ENCODE data around the gene ITGA2B.

- TF ChIP-seq POLR2A (IDR thresholded peaks at IDR 0.05): no peak
- TF ChIP-seq, protein P1, sequence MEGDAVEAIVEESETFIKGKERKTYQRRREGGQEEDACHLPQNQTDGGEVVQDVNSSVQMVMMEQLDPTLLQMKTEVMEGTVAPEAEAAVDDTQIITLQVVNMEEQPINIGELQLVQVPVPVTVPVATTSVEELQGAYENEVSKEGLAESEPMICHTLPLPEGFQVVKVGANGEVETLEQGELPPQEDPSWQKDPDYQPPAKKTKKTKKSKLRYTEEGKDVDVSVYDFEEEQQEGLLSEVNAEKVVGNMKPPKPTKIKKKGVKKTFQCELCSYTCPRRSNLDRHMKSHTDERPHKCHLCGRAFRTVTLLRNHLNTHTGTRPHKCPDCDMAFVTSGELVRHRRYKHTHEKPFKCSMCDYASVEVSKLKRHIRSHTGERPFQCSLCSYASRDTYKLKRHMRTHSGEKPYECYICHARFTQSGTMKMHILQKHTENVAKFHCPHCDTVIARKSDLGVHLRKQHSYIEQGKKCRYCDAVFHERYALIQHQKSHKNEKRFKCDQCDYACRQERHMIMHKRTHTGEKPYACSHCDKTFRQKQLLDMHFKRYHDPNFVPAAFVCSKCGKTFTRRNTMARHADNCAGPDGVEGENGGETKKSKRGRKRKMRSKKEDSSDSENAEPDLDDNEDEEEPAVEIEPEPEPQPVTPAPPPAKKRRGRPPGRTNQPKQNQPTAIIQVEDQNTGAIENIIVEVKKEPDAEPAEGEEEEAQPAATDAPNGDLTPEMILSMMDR (IDR thresholded peaks at IDR 0.05): no peak
These were observed 31.4 kb downstream of the ITGA2B start for GRCh38 chr17:44358066-44358465.
